Medulla oblongata (tissue), 1 donor: ENCODE data around the gene AFG3L2.

Experiments
- DNase-seq: peaks from one replicate; pipeline ENCODE4 v3.0.0-alpha.2; 2015; ENCODE audit errors: extremely low spot score

Gene AFG3L2

DNA sequence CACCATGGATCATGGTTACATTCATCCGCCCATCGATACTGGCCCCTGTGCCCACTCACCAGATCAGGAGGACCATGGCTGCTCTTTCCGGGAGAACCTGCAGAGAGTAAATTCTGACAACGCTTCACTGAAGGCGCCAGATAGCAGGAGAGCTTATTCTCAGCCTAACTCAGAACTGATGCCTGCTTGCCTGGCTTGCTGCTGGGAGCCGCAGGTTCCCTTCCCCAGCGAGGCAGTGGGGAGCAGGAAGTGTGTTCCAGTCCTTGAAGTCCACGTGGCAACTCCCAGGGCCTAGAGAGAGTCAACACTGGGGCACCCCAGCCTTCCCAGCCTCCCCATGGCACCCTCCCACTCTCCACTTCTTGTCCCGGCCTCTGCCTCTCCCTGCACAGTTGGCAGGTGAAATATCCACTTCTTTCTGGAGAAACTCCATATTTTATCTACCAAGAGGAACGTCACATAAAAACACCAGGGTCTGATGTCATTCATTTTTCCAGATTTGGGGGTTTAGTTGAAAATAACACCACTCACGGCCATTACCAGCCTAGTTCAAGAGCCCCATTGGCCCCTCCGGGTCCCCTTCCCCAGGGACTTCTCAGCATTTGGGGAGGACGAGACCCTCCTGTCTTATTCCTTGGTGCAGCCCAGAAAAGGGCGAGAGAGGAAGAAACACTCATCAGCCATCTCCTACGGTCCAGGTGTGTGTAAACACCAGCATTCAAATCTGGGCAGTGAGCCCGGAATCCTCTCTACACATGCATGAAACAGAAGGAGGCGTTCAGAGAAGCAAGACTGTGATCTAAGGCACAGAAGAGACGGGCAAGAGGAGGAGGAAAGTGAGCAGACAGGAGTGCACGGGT lies 72.4 kb downstream of the AFG3L2 start:
- DNase-seq: no peak

GRCh38 chr18:12302391-12303147 lies 74.5 kb downstream of the AFG3L2 start:
- DNase-seq: no peak

DNA sequence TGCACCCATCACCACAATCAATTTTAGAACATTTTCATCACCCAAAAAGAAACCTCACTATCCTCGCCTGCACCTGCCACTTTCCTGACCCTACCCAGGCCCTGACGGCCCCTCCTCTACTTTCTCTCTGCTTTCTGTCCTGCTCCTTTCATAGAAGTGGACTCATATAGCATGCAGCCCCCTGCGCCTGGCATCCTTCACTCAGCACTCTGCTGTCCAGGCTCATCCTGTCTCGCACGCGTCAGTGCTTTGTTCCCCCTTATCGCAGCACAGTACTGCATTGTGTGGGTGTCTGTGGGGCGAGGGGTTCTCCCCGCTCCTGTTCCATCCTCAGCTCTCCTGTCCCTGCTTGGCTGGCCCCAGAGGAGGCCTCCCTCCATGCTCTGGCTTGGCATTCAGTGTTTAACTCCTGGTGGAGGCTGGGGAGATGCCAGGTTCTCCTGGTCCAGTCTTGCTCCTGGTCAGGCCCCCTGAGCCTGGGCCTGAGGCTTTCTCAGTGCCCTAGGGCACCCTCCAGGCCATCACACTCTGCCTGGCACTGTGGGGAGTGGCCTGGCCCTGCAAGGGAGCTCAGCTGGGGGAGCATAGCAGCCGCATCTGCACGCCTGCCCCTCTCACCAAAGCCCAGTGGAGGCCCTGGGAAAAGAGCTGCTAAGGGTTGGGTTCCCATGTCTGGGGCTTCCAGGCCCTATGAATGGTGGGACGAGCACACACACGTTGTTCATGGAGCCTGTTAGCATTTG lies 75.6 kb downstream of the AFG3L2 start:
- DNase-seq: no peak

DNA sequence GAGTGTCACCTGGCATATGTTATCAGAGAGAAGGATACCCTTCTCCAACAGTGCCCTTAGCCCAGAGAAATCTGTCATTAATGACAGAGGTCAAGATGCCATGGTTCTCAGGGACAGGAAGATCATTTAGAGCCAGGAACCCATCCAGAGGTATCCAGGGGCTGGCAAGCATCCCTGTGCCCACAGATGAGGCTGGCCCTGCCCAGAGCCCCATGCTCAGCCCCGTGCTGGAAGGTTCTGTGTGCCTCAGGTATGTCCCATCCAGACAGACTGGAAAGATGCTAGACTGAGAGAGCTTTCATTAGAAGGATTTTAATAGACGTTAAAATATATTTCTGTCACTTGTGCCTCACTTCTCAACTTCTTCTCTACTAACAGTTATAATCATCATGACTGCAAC lies 77.2 kb downstream of the AFG3L2 start:
- DNase-seq: no peak

DNA sequence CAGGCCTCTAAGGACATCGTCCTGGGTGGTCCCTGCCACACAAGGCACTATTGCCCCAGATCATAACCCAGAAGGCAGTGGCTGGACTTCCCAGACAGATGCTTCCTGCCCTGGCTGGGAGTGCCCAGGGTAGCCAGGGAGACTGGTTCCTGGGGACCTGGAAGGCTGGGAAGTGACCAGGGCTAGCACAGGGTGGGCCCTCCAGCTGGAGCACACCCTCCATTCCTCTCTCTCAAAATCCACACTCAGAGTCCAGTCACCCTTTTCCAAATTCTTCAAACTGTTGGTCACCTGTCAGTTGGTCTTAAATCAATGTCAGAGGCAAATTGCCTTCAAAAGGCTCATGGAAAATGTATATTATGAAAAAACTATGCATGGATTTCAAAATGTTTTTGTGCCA lies 80.6 kb downstream of the AFG3L2 start:
- no peak for DNase-seq

- DNase-seq: no peak
Measured at GRCh38 chr18:12296087-12296403, 81.0 kb downstream of the AFG3L2 start.

GRCh38 chr18:12295389-12296086 lies 81.5 kb downstream of the AFG3L2 start:
- no peak for DNase-seq

DNA sequence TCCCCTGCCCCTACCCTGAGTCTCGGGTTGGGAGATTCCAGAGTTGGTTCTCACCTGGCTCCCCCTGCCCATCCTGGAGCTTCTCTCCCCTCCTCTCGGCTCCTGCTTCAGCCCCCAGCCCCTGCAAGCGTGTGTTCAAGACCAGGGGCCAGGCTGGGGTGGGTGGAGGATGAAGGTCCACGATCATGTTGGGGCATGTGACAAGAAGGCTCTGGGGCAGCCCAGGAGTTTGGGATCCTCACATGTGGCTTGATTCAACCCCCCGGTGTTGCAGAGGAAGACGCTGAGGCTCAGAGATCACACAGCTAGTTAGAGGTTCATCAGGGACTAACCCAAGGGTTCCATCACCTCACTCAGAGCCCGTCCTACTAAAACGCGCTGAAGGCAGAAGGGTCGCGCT lies 83.2 kb downstream of the AFG3L2 start:
- DNase-seq: no peak

DNA sequence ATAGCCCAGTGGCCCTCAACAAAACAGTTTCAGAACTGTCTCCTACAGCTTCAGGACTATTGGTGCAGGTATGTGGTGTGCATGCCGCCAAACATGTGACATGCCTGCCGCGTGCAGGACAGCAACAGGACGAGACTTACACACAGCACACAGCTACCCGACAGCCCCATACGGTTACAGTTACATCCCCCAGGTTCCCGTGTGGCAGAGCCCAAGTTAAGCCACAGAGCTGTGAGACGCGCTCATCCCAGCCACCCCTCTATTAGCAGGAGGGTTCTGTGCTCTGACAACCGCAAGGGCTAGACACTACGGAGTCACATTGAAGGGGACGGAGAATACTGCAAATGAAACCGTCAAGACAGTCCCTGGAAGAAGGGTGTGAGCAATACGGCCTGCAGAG lies 85.3 kb downstream of the AFG3L2 start:
- DNase-seq: no peak

- DNase-seq: no peak
Measured at GRCh38 chr18:12291161-12291560, 85.9 kb downstream of the AFG3L2 start.

DNA sequence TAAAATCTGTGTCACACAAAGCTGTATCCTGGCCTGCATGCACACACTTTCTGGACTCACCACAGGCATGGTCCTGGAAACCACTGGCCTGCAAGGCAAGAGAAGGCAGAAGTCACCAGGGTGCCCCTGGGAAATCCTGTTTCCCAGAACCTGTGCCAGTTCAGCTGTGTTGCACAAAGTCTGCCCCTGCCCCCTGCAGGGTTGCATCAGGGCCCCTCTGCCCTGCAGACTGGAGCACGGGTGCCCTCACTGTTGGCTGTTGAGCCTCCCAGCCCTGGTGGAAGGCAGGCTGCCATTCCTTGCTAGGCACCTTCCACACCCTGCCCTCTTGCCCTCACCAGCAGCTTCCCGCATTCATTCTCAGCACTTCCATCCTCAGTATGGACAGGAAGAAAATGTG lies 86.9 kb downstream of the AFG3L2 start:
- DNase-seq: no peak

DNA sequence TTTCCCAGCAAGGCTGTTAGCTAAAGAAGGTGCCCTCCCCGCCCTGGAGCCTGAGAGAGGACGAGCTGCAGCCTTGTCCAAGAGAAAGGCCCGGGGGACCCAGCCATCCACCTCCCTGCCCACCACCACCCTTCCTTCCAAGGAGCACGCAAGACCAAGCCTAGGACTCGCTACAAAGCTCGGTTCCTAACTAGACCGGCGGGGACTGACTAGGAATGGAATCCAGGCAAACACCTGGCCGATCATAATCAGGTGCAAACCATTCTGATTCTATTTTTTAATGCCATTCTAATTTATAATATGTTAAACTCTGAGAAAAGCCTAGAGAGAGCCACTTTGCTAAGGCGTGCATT lies 88.6 kb downstream of the AFG3L2 start:
- no peak for DNase-seq

DNA sequence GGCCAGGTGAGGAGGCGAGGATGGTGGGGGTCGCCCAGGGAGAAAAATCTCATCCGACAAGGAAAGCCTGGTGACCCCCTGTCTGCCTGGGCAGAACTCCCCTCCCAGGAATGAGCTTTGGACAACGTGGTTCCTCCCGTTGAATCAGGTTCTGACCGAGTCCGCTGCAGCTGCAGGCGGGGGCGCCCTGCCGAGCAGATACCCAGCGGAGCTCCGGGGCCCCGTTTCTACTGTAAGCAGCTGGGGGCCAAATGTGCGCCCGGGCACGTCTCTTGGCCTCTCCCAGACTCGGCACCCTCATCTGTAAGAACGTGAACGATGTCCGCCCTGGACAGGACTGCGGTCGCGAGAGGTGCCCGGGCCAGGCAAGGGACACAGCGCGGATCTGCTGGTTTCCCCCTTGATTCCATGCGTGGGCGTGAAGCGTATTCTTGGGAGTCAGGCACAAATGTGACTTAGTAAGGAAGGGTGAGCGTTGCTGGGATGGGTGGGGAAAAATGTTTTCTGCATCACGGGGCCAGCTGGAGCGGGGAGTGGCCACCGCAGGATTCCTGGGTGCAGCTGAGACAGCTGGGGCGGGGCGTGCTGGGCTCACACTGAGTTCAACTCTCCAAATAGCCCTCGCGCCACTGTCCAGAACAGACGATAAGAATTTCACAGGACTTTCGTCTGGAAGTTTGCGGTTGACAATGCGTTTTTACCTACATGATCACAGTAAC lies 89.2 kb downstream of the AFG3L2 start:
- no peak for DNase-seq

GRCh38 chr18:12287131-12287681 lies 89.8 kb downstream of the AFG3L2 start:
- no peak for DNase-seq

DNA sequence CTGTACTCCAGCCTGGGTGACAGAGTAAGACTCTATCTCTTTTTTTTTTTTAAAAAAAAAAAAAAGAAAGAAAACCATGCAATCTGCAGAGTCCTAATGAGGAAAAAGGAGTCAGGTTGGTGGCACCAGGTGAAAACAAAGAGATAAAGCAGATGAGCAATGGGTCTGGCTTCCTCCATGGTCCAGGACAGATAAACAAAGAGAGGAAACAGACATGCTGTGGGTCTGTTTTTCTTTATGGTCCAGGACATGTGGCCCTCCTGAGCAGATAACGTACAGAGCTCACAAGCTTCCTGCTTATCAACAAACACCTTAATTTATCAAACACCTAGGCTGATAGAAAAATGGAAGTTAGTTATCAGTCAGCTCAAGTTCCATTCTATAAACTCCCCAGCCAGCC lies 93.4 kb downstream of the AFG3L2 start:
- no peak for DNase-seq

DNA sequence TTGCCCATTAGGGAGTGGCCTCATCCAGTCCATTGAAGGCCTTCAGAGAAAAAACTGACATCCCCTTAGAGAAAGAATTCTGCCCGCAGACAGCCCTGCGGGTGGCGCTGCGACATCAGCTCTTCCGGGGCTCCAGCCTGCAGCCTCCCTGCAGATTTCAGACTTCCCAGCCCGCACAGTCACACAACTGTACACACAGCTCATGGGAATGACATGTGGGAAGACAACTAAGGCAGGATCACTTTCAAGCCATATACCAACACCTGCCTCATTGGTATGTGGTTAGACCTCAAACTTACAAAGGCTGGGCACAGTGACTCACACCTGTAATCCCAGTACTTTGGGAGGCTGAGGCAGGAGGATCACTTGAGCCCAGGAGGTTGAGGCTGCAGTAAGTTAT lies 93.8 kb downstream of the AFG3L2 start:
- no peak for DNase-seq

DNA sequence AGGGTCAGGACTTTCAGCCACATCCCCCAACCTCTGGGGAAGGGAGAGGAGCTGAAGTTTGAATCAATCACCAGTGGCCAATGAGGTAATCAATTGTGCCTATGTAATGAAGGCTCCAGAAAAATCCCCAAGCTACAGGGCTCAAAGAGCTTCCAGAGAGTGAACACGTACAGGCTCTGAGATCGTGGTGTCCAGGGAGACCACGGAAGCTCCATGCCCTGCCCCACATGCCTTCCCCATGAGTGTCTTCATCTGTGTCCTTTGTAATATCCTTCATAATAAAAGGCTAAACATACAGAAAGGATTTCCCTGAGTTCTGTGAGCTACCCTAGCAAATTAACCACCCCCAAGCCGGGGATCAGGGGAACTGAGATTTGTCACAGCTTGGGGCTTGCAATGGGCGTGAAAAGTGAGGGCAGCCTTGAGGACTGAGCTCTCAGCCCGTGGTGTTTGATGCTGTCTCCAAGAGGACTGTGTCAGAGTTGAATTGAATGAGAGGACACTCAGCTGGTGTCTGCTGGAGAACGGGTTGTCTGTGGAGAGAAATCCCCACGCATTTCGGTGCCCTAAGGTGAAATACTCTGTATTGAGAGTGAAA lies 94.5 kb downstream of the AFG3L2 start:
- no peak for DNase-seq

- no peak for DNase-seq
Measured at GRCh38 chr18:12281861-12282260, 95.2 kb downstream of the AFG3L2 start.

DNA sequence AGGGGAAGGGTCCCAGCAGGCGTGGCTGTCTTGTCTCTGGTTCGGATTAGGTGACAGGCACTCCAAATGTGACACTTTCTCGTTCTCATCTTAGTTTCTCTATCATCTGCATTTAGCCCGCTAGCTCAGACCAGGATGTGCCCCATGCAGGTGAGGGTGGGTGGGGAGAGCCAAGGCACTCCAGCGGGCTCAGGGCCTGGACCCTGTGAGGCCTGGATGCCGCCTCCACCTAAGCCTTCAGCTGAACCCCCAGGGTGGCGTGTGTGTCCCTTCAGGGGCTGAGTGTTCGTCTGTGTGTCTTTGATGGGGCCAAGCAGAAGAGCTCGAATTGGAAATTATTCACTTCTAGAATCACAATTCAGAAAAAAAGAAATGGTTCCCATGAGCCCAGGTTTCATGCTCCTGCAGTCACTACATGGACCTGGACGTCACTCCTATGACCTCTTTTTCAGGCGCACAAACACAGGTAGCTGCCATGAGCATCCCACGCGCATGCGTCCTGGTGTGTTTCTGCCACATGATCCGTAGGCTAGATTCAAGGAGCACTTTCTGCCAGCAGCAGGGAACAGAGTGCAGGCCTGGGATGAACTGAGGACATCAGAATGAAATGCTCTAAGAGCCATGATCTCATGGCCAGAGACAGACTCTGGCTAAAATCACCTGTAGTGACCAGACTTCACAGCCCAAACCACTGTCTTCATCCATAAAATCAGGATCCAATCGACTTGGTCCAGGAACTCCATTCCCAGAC lies 97.1 kb downstream of the AFG3L2 start:
- DNase-seq: no peak
